HG02588 (cell line): ENCODE measurements around the gene SORBS1.
"Not testable (repeated sequence)": the region's sequence is repeated elsewhere in the genome, so short reads cannot be mapped to it uniquely, and the experiment has no call there.

Experiments used
- ATAC-seq: cut with Tn5 transposase; IDR thresholded peaks from one replicate; pipeline ENCODE4 v1.9.1; 2021; ENCODE audit warnings: mild to moderate bottlenecking, moderate library complexity; ENCODE audit not compliant: unreplicated experiment

Gene SORBS1

DNA sequence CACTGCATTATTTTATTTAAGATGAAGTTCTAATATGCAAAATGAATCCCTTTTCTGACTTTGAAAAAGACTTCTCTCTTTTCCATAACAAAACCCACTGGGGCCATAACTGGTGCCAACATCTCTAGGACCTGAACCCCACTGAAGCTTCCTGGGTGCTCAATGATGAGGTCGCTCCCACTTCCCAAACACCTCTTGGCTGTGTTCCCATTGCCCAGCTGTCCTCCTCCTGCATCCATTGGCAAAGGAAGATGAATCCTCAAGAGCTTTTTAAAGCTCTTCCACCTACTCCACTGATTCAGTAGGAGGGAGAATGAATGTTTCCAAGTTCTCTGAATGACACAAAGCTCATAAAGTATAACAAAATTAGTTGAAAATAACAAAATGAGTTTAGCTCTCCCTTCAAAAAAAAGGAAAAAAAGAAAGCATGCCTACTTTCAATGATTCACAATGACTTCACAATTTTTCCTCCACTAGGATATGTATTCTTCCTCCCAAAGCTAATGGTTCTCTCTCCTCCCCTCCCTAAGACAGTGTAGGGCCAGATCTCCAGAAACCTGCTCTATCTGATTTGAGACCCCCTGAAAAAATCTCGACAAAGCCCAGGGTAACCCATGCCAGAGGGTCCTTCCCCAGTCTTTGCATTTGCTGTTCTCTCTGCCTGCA lies 64.8 kb downstream of the SORBS1 start:
- ATAC-seq, result no peak

DNA sequence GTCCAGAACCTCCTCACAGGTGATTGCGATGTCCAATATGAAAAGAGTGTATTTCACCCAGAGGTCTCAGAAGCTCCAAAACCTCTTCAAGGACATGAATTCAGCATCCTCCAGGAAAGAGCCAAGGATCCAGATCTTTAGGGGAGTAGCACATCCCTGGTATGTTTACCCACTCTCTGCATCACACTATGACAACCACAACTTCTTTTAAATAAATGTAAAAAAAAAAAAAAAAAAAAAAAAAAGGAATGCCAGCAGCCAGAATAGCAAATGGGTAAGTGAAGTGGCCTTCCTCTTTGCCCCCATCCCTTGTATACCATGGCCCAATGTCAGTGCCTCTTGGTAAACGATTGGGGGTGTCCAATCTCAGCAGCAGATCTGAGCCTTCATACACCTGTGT lies 67.3 kb downstream of the SORBS1 start:
- no peak for ATAC-seq

- no peak for ATAC-seq
Measured at GRCh38 chr10:95487994-95488393, 73.2 kb downstream of the SORBS1 start.

DNA sequence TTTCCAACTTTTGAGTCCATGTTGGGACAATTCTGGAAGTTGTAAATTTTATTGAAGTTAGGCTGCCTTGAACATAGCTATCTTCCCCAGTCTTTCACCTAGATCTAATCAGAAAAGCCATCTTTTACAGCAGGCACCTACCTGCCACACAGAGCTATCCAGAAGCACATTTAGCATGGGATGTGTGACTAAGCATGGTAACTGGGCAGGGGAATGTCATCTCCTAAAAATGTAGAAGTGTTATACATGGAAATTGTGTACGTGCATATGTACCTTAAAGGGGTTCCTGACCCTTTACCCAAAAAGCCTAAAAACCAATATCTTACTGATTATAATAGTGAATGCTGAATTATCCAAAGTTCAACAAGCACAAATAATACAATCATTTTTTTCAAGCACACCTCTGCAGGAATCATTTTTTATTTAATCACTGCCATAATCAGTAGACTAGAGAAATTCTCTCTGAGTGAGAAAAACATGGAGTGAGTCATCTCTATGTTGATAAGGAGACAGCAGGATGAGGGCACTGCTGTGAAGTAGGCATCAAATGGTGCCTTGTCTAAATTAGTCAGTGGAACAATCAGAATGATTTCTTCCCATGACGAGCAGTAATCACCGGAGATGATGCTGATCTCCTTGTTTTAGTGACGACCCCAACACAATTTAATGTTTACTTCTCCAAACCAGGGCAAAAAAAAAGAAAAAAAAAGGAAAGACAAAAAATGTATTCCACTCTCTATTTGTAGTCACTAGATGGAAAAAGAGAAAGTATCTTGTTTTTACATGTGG lies 75.9 kb downstream of the SORBS1 start:
- no peak for ATAC-seq

DNA sequence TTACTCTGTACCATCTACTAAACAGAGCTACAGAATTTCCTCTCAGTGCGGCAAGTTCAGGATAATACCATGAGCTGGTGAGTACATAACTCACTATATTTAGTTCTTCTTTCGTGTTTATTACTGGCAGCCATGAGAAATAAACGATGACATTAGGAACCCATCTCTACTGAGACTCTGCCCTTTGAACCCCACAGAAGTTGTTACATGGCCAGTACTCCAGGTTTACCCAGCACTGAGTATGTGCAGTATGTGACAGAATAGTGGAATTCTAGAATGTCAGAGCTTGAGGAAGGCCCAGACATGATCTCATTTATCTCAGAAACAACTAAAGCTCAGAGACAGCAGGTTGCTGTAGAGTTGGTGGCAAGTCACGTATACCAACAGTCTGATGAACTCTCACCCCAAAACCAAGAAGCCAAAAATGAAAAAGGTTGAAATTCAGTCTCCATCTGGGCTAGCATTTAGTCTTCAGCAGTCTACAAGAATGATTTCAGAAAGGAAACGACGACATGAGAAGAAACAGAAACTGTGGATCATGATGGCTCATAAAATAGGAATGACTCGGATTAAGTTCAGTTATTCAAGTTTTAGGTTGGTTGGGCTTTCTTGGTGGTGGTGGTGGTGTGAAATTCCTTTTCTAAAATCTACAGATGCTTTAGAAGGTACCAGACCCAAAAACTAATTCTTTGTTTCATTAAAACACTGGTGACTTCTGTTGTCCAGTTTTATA lies 78.5 kb downstream of the SORBS1 start:
- ATAC-seq, result no peak

DNA sequence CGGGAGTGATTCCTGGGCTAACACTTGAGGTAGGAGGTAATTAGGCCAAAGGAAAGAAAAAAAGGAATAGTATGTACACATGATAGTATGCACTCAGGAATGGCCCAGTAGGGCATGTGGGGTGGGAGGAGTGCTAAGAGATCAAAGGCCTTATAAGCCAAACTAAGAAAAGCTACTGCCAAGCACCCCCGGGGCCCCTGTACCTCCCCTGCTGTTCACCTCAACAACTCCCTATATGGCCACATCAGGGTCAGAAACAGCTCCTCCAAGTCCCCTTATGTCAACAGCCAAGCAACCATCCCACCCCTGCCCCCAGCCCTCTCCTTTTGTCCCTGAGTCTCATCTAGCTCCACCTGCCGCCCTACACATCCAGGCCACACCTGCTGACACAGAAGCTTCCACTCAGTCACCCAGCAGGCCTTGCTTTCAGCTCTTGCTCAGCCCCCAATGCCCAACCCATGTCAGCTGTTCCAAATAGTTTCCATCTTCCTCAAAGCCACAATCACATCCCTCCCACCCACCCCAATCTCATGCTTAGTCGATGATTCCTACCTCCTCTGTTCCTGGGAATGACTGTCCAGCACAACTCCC lies 80.2 kb downstream of the SORBS1 start:
- ATAC-seq, result no peak

DNA sequence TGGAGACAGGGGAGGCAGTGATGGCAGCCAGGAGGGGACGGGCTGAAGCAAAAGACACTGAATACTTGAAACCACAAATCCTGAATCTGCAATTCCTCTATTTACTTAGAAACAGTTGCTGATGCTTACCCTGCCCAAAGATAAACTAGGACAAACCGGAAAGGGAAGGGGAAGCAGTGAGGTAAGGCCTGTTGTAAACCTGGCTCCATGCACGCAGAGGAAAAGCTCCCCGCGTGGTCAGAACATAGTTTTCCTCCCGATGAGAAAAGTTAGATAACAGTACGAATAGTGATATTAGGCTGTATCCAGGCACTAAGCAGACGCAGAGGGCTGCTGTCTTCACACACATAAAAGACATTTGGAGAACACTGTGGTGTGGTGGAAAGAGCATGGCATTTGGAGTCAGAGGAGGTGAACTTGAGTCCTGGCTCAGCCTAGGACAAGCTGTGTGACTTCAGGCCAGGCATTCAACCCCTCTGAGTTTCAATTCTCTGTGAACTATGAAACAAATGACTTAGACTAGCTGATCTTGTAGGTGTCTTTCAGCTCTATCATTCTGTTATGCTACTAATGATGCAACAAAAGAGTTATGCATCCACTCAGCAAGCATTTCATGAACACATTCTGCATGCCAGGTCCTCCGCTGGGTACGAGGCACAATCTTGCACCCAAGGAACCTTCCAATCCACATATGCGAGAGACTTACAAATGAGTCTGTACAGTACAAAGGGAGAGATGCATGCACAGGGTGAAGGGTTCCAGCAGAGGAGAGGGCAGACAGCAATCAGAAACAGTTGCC lies 80.9 kb downstream of the SORBS1 start:
- no peak for ATAC-seq

GRCh38 chr10:95478935-95479334 lies 82.2 kb downstream of the SORBS1 start:
- ATAC-seq, result no peak

GRCh38 chr10:95478185-95478584 lies 83.0 kb downstream of the SORBS1 start:
- ATAC-seq, result no peak

DNA sequence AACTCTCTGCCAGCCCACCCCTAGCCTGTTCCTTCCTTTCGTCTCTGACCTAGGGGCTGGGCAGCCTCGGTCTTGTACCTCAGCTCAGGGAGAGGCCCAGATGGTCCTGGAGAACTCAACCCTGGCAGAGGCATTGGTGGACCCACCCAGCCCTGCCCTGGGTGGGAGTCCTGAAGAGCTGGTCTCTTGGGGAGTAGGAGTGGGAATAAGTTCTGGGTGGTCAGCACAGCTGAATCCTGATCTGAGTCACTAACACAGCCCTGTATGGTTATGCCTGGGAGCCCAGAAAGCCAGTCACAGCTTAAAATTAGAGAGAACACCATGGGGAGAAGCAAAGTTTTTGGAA lies 84.0 kb downstream of the SORBS1 start:
- ATAC-seq, result no peak

DNA sequence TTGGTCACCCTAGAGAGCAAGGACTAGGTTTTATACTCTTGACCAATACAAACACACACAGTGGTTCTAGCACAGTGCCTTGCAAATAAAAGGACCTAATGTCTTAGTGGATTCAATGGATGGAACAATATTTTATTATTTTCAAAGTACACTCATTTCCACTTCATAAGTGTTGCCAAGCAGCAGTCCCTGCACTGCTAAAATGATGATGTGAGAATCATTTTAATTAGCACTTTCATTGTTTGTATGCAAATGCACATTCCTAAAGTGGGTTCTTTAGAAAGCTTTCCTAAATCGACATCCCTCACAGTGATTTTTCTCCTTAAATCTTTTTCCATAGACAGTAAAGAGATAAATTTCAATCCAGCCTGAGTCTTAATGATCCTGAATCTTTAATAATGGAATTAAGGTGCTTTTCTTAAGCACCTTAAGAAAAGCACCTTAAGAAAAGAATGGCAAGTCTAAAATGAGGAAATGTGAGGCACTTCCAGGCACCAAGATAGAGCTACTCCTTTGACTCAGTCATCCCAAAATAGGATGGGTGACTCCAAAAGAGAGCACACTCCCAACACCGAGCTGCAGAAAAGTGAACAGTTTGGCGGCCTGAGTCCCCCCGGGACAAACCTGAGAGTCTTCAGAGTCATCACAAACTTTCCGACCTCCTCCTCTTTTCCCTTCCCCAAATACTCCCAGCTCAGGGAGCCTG lies 84.5 kb downstream of the SORBS1 start:
- no peak for ATAC-seq

- no peak for ATAC-seq
Measured at GRCh38 chr10:95475827-95476468, 85.2 kb downstream of the SORBS1 start.

DNA sequence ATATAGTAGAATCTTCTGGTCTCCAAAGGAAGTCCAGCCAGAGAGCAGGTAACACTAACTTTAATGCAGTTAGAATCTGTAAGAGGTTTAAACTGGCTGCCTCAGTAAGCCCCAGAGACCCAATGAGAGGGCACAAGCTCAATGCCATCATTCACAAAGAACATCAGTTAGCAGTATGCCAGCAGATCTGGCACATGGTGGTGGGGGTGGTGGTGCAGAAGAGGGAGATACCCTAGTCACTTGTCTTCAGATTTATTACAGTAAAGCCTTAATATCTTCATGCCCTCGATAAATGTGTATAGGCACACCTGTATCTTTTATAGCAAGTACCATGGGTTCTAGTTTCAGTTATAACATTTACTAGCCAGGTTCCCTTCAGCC lies 86.2 kb downstream of the SORBS1 start:
- ATAC-seq, result no peak

DNA sequence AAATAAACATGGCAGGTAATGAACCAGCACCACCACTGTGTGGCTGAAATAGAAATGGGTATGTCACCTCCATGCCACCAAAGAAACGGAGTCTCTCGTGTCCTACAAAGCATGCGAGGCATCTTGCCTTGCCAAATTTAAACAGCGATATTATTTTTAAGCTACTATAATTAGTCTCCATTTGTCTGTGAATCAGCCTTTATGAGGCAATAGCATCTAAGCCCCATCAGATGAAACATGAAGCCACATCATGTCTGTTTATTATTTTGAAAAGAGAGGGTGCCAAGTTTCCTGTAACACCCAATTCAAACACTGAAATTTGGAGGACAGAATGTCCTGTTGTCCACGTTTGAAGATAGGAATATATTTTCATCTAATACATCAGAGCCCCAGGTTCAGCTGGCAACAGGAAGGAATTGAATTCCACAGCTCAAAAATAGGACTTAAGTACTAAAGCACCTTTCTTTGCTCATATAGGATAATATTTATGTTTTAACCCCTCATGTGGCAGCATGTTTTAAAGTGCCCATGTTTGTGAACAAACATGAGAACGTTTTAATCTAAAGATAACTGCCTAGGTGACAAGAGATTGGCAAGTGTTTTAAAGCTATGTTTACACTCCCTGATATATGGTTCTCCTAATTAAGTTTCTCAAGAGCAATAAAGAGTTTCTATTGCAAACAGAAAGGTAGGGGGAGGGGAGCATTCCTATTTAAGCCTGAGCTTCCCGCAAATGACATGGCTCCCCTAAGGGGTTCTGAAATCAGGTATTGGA lies 86.8 kb downstream of the SORBS1 start:
- ATAC-seq, result no peak

DNA sequence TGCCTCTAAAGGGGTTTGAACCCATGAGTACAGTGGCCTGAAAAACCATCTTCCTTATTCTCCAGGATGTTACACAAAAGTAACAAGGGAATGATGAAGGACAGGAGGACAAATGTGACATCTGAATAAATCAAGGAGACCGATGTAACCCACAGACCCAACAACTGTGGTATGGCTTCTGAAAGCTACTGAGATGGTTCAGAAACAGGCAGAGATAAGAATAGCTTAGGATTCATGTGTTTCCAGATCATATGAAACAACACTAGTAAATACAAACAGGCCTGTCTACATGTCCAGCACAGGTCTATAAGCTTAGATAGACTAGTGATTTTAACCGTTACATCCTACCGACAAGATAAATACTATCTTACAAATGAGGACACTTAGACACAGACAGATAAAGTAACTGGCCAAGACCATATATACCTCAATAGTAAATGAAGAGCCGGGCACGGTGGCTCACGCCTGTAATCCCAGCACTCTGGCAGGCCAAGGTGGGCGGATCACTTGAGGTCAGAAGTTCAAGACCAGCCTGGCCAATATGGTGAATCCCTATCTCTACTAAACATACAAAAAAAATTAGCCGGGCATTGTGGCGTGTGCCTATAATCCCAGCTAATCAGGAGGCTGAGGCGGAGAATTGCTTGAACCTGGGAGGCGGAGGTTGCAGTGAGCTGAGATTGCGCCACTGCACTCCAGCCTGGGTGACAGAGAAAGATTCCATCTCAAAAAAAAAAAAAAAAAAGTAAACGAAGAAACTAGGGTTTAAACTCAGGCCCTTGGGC lies 88.7 kb downstream of the SORBS1 start:
- no peak for ATAC-seq

DNA sequence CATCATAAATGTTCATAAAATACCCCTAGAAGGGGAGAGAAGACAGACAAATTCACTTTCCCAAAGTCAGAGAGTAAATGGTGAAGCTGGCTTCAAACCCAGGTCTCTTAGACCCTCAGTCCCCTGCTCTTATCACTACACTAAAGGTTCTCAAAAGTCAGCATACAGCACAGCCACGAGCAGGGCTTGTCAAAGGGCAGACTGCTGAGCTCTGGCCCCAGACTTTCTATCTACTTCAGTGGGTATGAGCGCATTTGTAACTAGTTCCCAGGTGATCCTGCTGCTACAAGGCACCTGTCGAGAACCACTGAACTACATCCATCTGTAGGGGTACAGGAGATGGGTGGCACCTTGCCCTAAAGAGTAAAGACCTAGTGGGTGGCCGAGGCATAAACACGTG lies 91.5 kb downstream of the SORBS1 start:
- ATAC-seq, result no peak

- ATAC-seq, result no peak
Measured at GRCh38 chr10:95469251-95469650, 91.9 kb downstream of the SORBS1 start.

GRCh38 chr10:95467642-95468041 lies 93.5 kb downstream of the SORBS1 start:
- ATAC-seq, result not testable (repeated sequence)
